ENCODE results near the gene DIS3L.

DNA sequence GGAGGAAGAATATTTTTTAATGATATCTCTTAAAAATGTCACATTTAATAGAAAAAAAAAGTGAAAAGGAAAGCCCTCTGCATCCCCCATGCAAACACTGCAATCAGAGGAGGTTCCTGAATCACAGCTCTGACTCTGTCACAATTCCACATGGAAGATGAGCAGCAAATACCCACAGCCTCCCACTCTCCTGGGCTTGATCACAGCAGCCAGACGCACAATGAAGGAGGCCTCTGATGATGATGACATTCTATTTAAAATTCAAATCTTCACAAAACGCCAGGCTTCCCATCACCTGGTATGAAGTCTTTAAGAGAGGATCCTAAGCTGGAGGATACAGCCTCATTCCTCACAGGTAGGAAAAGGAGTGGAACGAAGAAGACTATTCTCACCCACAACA lies 9.1 kb upstream of the DIS3L start:
- TF ChIP-seq, protein P1, sequence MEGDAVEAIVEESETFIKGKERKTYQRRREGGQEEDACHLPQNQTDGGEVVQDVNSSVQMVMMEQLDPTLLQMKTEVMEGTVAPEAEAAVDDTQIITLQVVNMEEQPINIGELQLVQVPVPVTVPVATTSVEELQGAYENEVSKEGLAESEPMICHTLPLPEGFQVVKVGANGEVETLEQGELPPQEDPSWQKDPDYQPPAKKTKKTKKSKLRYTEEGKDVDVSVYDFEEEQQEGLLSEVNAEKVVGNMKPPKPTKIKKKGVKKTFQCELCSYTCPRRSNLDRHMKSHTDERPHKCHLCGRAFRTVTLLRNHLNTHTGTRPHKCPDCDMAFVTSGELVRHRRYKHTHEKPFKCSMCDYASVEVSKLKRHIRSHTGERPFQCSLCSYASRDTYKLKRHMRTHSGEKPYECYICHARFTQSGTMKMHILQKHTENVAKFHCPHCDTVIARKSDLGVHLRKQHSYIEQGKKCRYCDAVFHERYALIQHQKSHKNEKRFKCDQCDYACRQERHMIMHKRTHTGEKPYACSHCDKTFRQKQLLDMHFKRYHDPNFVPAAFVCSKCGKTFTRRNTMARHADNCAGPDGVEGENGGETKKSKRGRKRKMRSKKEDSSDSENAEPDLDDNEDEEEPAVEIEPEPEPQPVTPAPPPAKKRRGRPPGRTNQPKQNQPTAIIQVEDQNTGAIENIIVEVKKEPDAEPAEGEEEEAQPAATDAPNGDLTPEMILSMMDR (IDR thresholded peaks at IDR 0.05) = no peak
- TF ChIP-seq POLR2A (IDR thresholded peaks at IDR 0.05) = no peak
- TF ChIP-seq POLR2AphosphoS5 (IDR thresholded peaks at IDR 0.05) = no peak
- TF ChIP-seq EP300 (IDR thresholded peaks at IDR 0.05) = no peak
